ENCODE measurements around the gene CCNI.

GRCh38 chr4:77072195-77072753 is 3.5 kb downstream of the CCNI start:
- TF ChIP-seq ZBTB33 (IDR thresholded peaks at IDR 0.05; ENCODE audit: extremely low read depth, insufficient replicate concordance, low read length) (no peak), CTCF (IDR thresholded peaks at IDR 0.05 in 2 of 3, conservative IDR thresholded peaks at IDR 0.05 in 1 of 3; ENCODE audit: borderline replicate concordance in 1 of 3, insufficient read depth in 1 of 3, low read depth in 2 of 3, low read length in 2 of 3) (no peak), JUND (IDR thresholded peaks at IDR 0.05) (no peak), SP1 (IDR thresholded peaks at IDR 0.05; ENCODE audit: low read depth) (no peak), CBX3 (IDR thresholded peaks at IDR 0.05; ENCODE audit: low read depth) (no peak), ZNF274 (IDR thresholded peaks at IDR 0.05; ENCODE audit: low read depth, low read length) (no peak), POLR2AphosphoS5 (IDR thresholded peaks at IDR 0.05; ENCODE audit: low read depth, low read length) (no peak), SIN3A (IDR thresholded peaks at IDR 0.05; ENCODE audit: low read depth) (no peak), POLR2A (IDR thresholded peaks at IDR 0.05; ENCODE audit: borderline replicate concordance, extremely low read depth, insufficient read depth, insufficient read length) (no peak), EZH2 (IDR thresholded peaks at IDR 0.05) (no peak)
